Measurements from ENCODE around the gene OR51B2.

The OR51B2 gene

DNA sequence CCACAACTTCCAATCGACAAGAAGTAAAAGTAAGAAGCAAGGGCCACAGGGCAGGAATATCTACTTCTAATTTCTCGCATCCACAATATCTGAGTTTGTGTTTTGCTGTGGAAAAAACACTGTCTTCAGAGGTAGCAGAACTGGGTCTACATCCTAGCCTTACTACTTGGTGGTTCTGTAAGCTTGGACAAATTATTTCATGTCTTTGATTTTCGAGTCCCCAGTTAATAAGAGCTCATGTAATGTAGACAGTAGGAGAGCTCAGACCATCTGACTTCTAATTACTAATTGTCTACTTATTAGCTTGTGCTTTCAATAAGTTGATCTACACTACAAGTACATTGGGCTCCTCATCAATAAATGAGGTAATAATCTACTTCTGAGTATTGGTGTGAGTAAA lies 41.0 kb downstream of the OR51B2 start:
- no peak for TF ChIP-seq CTCF (IDR thresholded peaks at IDR 0.05; ENCODE audit: insufficient read depth, low read depth, low read length, missing control alignments)
- H3K4me3 ChIP-seq (ENCODE audit: low read length), result no peak overlapping the region
- no peak for DNase-seq (ENCODE audit: low read depth)

GRCh38 chr11:5282628-5283027 lies 41.5 kb downstream of the OR51B2 start:
- TF ChIP-seq CTCF (IDR thresholded peaks at IDR 0.05; ENCODE audit: insufficient read depth, low read depth, low read length, missing control alignments), result no peak
- no peak overlapping the region for H3K4me3 ChIP-seq (ENCODE audit: low read length)
- no peak for DNase-seq (ENCODE audit: low read depth)

- H3K4me3 ChIP-seq (ENCODE audit: low read length), result no peak overlapping the region
- no peak for TF ChIP-seq CTCF (IDR thresholded peaks at IDR 0.05; ENCODE audit: insufficient read depth, low read depth, low read length, missing control alignments)
- DNase-seq (ENCODE audit: low read depth), result no peak
These were observed 42.5 kb downstream of the OR51B2 start for GRCh38 chr11:5281596-5281995.

DNA sequence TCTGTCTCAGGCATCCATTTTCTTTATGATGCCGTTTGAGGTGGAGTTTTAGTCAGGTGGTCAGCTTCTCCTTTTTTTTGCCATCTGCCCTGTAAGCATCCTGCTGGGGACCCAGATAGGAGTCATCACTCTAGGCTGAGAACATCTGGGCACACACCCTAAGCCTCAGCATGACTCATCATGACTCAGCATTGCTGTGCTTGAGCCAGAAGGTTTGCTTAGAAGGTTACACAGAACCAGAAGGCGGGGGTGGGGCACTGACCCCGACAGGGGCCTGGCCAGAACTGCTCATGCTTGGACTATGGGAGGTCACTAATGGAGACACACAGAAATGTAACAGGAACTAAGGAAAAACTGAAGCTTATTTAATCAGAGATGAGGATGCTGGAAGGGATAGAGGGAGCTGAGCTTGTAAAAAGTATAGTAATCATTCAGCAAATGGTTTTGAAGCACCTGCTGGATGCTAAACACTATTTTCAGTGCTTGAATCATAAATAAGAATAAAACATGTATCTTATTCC lies 43.5 kb downstream of the OR51B2 start:
- peak; percentile 99 for DNase-seq (ENCODE audit: low read depth)
- no peak for TF ChIP-seq CTCF (IDR thresholded peaks at IDR 0.05; ENCODE audit: insufficient read depth, low read depth, low read length, missing control alignments)
- no peak overlapping the region for H3K4me3 ChIP-seq (ENCODE audit: low read length)

DNA sequence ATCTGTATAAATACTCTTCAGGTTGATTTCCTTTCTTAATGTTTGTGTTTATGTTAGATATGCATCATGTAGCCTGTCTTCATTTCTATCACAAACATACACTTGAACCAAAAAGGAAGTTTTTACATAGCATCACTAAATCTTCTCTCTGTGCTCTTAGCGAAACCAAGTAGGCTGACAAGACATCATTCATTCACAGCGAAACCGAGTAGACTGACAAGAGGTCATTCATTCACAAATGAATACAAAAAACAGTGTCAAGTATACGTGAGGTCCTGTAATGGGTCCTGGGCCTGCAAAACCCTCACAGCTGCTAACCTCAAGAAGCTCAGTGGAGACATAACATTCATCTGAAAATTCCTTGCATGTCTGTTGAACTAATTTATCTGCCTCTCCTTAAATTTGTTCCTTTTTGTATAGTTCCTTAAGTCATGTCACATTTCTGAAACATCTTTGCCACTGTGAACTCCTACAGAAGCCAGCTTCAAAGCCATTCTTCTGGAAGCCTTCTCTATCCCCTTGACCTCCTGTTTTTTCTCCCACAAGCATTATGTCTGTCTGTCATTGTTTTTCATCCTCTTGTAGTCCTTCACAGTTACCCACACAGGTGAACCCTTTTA lies 44.5 kb downstream of the OR51B2 start:
- no peak for DNase-seq (ENCODE audit: low read depth)
- H3K4me3 ChIP-seq (ENCODE audit: low read length), result no peak overlapping the region
- TF ChIP-seq CTCF (IDR thresholded peaks at IDR 0.05; ENCODE audit: insufficient read depth, low read depth, low read length, missing control alignments), result no peak

DNA sequence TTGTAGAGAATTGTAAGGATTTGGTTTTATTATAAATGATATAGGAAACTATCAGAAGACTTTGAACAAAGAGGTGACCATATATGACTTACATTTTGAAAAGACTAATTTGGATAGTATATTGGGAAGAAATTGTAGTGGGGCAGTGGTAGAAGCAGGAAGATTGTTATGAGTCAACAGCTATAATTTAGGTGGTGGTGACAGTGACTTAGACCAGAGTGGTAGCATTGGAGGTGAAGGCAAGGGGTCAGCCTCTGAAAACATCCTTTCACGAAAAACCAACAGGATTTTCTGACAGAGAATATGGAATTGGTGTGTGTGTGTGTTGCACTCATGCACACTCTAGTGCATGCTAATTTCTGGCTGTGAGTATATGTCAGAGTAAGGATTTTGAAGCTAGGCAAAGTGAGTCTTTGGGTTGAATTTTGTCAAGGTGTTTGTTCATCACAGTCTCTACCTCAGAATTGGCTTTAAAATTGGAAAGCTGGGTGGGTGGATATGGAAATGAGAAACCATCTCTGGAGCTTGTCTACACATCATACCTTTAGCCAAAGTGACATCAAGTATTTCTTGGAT lies 46.2 kb downstream of the OR51B2 start:
- no peak for DNase-seq (ENCODE audit: low read depth)
- TF ChIP-seq CTCF (IDR thresholded peaks at IDR 0.05; ENCODE audit: insufficient read depth, low read depth, low read length, missing control alignments), result no peak
- no peak overlapping the region for H3K4me3 ChIP-seq (ENCODE audit: low read length)

DNA sequence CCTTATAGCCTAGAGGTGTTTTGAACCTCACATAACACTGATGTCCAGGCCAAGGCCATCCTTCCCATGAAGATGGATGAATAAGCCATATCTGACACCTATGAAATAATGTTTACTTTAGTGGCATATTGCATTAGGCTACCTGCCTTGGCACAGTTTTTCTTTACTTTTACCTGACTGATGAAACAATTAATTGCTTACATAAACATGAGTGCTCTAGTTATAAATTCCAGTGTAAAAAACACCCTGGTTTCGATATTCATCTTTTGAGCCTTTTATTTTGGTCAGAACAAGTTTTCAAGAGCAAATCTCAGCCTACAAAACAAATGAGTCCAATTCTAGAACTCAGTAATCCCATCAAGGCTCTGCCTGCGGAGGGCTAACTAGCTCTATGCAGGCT lies 47.4 kb downstream of the OR51B2 start:
- H3K4me3 ChIP-seq (ENCODE audit: low read length), result no peak overlapping the region
- TF ChIP-seq CTCF (IDR thresholded peaks at IDR 0.05; ENCODE audit: insufficient read depth, low read depth, low read length, missing control alignments), result no peak
- DNase-seq (ENCODE audit: low read depth), result no peak
